WTC11 (cell line): ENCODE data around the gene PRKCG. TPM values are rescaled to one million over a fixed set of nuclear protein-coding genes. Genes with fewer than 3 reads are reported as not detected.

ENCODE experiments used
- CBFB ChIP-seq: sonication (generic); formaldehyde crosslinking; IDR thresholded peaks from 2 replicates; pipeline ENCODE4 v1.8.1; 2022; ENCODE audit warnings: mild to moderate bottlenecking, low read depth, missing genetic modification reagents
- EMX1 ChIP-seq: fragments of 250-450 bp; sonication (Bioruptor Pico); IDR thresholded peaks from 2 replicates; pipeline ENCODE4 v1.8.0; 2021; ENCODE audit warnings: mild to moderate bottlenecking
- ETV6 ChIP-seq: sonication (generic); formaldehyde crosslinking; IDR thresholded peaks from 2 replicates; pipeline ENCODE4 v1.8.1; 2022; ENCODE audit warnings: mild to moderate bottlenecking, missing genetic modification reagents
- FOXJ3 ChIP-seq: sonication (generic); formaldehyde crosslinking; IDR thresholded peaks from 2 replicates; pipeline ENCODE4 v1.9.0; 2021; ENCODE audit warnings: missing genetic modification reagents, mild to moderate bottlenecking, borderline replicate concordance
- GTF2I ChIP-seq: fragments of 250-450 bp; sonication (Bioruptor Pico); conservative IDR thresholded peaks from 2 replicates; pipeline ENCODE4 v1.4.0; 2021; ENCODE audit warnings: mild to moderate bottlenecking
- IRF2 ChIP-seq: sonication (generic); formaldehyde crosslinking; IDR thresholded peaks from 2 replicates; pipeline ENCODE4 v1.8.0; 2022; ENCODE audit warnings: low read depth, missing genetic modification reagents, borderline replicate concordance
- JAZF1 ChIP-seq: fragments of 250-450 bp; sonication (Bioruptor Pico); IDR thresholded peaks from 2 replicates; pipeline ENCODE4 v1.9.0; 2021; ENCODE audit warnings: moderate library complexity, mild to moderate bottlenecking, inconsistent platforms
- KAT7 ChIP-seq: sonication (generic); formaldehyde crosslinking; IDR thresholded peaks from 2 replicates; pipeline ENCODE4 v1.8.1; 2023; ENCODE audit warnings: missing genetic modification reagents, mild to moderate bottlenecking, borderline replicate concordance
- NFE2L1 ChIP-seq: sonication (generic); formaldehyde crosslinking; IDR thresholded peaks from 2 replicates; pipeline ENCODE4 v1.8.1; 2023; ENCODE audit warnings: missing genetic modification reagents
- NFYB ChIP-seq: sonication (generic); formaldehyde crosslinking; conservative IDR thresholded peaks from 2 replicates; pipeline ENCODE4 v1.8.0; 2022; ENCODE audit warnings: low read depth, missing genetic modification reagents
- OVOL2 ChIP-seq: fragments of 250-450 bp; sonication (Bioruptor Pico); IDR thresholded peaks from 2 replicates; pipeline ENCODE4 v1.9.0; 2021; ENCODE audit warnings: mild to moderate bottlenecking, borderline replicate concordance
- TCF7 ChIP-seq: sonication (generic); formaldehyde crosslinking; IDR thresholded peaks from 2 replicates; pipeline ENCODE4 v1.8.0; 2022; ENCODE audit warnings: mild to moderate bottlenecking, low read depth, missing genetic modification reagents, moderate library complexity
- ZNF219 ChIP-seq: sonication (generic); formaldehyde crosslinking; IDR thresholded peaks from 2 replicates; pipeline ENCODE4 v1.8.0; 2023; ENCODE audit warnings: missing genetic modification reagents, mild to moderate bottlenecking, borderline replicate concordance
- ZNF396 ChIP-seq: fragments of 250-450 bp; sonication (Bioruptor Pico); IDR thresholded peaks from 2 replicates; pipeline ENCODE4 v1.8.0; 2021; ENCODE audit warnings: mild to moderate bottlenecking, moderate library complexity, borderline replicate concordance
- ZNF423 ChIP-seq: fragments of 250-450 bp; sonication (Bioruptor Pico); IDR thresholded peaks from 2 replicates; pipeline ENCODE4 v2.1.2; 2022; ENCODE audit warnings: mild to moderate bottlenecking, moderate library complexity
- total RNA-seq: library from RNA; stranded (reverse); gene quantifications from 3 replicates; pipeline ENCODE4 v1.2.3, GENCODE V29; 2021
- TF ChIP-seq, protein P1 (sequence below): sonication (generic); formaldehyde crosslinking; IDR thresholded peaks from 2 replicates; pipeline ENCODE4 v1.8.1; 2022; ENCODE audit warnings: low read depth, mild to moderate bottlenecking, moderate library complexity, missing genetic modification reagents, borderline replicate concordance
- TF ChIP-seq, protein P2 (sequence below): sonication (generic); formaldehyde crosslinking; conservative IDR thresholded peaks from 2 replicates; pipeline ENCODE4 v1.8.1; 2023; ENCODE audit warnings: mild to moderate bottlenecking, low read depth, missing genetic modification reagents, moderate library complexity
- TF ChIP-seq, protein P3 (sequence below): sonication (generic); formaldehyde crosslinking; IDR thresholded peaks from 2 replicates; pipeline ENCODE4 v1.8.1; 2023; ENCODE audit warnings: mild to moderate bottlenecking, missing genetic modification reagents, moderate library complexity
- TF ChIP-seq, protein P4 (sequence below): fragments of 250-450 bp; sonication (Bioruptor Pico); IDR thresholded peaks from 2 replicates; pipeline ENCODE4 v1.9.0; 2021; ENCODE audit warnings: mild to moderate bottlenecking
- TF ChIP-seq, protein P5 (sequence below): sonication (generic); formaldehyde crosslinking; IDR thresholded peaks from 2 replicates; pipeline ENCODE4 v1.8.1; 2023; ENCODE audit warnings: mild to moderate bottlenecking, missing genetic modification reagents
- TF ChIP-seq, protein P6 (sequence below): fragments of 250-450 bp; sonication (Bioruptor Pico); IDR thresholded peaks from 2 replicates; pipeline ENCODE4 v2.1.2; 2022; ENCODE audit warnings: mild to moderate bottlenecking, moderate library complexity
- TF ChIP-seq, protein P7 (sequence below): sonication (generic); formaldehyde crosslinking; IDR thresholded peaks from 2 replicates; pipeline ENCODE4 v1.8.0; 2022; ENCODE audit warnings: mild to moderate bottlenecking, missing genetic modification reagents
- TF ChIP-seq, protein P8 (sequence below): fragments of 250-450 bp; sonication (Bioruptor Pico); IDR thresholded peaks from 2 replicates; pipeline ENCODE4 v1.8.0; 2021; ENCODE audit warnings: mild to moderate bottlenecking
- TF ChIP-seq, protein P9 (sequence below): sonication (generic); formaldehyde crosslinking; IDR thresholded peaks from 2 replicates; pipeline ENCODE4 v1.8.0; 2022; ENCODE audit warnings: mild to moderate bottlenecking, missing genetic modification reagents

PRKCG gene
- total RNA-seq, 1 experiment from 2014 or later: 23.0 TPM

DNA sequence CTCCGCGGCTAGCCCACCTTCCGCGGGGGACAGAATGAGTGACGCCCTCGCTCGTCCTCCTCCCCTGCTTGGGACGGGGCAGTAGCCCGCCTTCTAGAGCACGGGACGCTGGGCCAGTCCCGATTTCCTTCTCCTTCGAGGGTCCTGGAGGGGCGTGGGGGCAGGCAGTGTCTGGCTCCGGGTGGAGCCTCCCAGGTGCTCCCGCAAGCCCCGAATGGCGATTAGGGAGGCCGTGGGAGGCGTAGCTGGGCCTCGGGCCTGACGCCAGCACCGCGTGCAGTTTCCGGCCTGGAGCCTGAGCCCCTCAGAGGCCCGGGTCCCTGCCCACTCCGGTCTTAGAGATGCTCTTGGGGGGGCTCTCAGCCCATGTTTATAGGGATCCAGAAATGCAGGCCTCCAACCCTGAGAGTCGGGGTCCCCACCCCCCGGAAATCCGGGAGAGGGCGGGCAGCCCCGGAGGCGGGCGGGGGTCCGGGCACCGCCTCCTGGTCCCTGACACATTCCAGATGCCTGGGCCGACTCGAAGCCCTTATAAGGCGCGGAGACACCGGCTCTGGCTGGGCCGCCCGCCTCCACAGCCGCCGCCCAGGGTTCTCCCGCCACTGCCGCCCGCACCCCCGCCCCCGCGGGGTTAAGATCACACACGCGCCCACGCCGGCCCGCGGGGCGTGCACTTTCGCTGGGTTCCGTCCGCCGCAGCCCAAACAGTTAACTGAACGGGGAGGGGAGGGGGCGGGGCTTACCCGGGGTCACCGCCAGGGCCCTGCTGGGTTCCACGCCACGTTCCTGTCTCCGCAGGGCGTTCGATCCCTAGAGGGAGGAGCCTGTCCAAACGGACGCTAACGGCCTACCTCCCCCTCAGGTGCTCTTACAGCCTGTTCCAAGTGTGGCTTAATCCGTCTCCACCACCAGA lies 12.8 kb upstream of the PRKCG start (continued):
- TF ChIP-seq TCF7: no peak
- no peak for TF ChIP-seq ZNF423
- TF ChIP-seq, protein P1, sequence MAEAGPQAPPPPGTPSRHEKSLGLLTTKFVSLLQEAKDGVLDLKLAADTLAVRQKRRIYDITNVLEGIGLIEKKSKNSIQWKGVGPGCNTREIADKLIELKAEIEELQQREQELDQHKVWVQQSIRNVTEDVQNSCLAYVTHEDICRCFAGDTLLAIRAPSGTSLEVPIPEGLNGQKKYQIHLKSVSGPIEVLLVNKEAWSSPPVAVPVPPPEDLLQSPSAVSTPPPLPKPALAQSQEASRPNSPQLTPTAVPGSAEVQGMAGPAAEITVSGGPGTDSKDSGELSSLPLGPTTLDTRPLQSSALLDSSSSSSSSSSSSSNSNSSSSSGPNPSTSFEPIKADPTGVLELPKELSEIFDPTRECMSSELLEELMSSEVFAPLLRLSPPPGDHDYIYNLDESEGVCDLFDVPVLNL (CRISPR knock-in tag): no peak
- no peak for TF ChIP-seq JAZF1
- TF ChIP-seq, protein P2, sequence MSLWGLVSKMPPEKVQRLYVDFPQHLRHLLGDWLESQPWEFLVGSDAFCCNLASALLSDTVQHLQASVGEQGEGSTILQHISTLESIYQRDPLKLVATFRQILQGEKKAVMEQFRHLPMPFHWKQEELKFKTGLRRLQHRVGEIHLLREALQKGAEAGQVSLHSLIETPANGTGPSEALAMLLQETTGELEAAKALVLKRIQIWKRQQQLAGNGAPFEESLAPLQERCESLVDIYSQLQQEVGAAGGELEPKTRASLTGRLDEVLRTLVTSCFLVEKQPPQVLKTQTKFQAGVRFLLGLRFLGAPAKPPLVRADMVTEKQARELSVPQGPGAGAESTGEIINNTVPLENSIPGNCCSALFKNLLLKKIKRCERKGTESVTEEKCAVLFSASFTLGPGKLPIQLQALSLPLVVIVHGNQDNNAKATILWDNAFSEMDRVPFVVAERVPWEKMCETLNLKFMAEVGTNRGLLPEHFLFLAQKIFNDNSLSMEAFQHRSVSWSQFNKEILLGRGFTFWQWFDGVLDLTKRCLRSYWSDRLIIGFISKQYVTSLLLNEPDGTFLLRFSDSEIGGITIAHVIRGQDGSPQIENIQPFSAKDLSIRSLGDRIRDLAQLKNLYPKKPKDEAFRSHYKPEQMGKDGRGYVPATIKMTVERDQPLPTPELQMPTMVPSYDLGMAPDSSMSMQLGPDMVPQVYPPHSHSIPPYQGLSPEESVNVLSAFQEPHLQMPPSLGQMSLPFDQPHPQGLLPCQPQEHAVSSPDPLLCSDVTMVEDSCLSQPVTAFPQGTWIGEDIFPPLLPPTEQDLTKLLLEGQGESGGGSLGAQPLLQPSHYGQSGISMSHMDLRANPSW (CRISPR knock-in tag): no peak
- no peak for TF ChIP-seq NFE2L1
- TF ChIP-seq ZNF219: 0 out of 2 replicates have a peak, but pooled peaks have one; percentile 17
- TF ChIP-seq IRF2 (CRISPR knock-in tag): no peak
- no peak for TF ChIP-seq GTF2I
- TF ChIP-seq, protein P3, sequence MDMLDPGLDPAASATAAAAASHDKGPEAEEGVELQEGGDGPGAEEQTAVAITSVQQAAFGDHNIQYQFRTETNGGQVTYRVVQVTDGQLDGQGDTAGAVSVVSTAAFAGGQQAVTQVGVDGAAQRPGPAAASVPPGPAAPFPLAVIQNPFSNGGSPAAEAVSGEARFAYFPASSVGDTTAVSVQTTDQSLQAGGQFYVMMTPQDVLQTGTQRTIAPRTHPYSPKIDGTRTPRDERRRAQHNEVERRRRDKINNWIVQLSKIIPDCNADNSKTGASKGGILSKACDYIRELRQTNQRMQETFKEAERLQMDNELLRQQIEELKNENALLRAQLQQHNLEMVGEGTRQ (CRISPR knock-in tag): no peak
- TF ChIP-seq, protein P4, sequence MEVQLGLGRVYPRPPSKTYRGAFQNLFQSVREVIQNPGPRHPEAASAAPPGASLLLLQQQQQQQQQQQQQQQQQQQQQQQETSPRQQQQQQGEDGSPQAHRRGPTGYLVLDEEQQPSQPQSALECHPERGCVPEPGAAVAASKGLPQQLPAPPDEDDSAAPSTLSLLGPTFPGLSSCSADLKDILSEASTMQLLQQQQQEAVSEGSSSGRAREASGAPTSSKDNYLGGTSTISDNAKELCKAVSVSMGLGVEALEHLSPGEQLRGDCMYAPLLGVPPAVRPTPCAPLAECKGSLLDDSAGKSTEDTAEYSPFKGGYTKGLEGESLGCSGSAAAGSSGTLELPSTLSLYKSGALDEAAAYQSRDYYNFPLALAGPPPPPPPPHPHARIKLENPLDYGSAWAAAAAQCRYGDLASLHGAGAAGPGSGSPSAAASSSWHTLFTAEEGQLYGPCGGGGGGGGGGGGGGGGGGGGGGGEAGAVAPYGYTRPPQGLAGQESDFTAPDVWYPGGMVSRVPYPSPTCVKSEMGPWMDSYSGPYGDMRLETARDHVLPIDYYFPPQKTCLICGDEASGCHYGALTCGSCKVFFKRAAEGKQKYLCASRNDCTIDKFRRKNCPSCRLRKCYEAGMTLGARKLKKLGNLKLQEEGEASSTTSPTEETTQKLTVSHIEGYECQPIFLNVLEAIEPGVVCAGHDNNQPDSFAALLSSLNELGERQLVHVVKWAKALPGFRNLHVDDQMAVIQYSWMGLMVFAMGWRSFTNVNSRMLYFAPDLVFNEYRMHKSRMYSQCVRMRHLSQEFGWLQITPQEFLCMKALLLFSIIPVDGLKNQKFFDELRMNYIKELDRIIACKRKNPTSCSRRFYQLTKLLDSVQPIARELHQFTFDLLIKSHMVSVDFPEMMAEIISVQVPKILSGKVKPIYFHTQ (CRISPR knock-in tag): peak; percentile 46; the same call in 1 of the 2 replicates
- TF ChIP-seq NFYB: no peak; the same call in 1 of the 2 replicates
- TF ChIP-seq EMX1: no peak
- TF ChIP-seq, protein P5, sequence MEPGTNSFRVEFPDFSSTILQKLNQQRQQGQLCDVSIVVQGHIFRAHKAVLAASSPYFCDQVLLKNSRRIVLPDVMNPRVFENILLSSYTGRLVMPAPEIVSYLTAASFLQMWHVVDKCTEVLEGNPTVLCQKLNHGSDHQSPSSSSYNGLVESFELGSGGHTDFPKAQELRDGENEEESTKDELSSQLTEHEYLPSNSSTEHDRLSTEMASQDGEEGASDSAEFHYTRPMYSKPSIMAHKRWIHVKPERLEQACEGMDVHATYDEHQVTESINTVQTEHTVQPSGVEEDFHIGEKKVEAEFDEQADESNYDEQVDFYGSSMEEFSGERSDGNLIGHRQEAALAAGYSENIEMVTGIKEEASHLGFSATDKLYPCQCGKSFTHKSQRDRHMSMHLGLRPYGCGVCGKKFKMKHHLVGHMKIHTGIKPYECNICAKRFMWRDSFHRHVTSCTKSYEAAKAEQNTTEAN (CRISPR knock-in tag): no peak
- TF ChIP-seq, protein P6, sequence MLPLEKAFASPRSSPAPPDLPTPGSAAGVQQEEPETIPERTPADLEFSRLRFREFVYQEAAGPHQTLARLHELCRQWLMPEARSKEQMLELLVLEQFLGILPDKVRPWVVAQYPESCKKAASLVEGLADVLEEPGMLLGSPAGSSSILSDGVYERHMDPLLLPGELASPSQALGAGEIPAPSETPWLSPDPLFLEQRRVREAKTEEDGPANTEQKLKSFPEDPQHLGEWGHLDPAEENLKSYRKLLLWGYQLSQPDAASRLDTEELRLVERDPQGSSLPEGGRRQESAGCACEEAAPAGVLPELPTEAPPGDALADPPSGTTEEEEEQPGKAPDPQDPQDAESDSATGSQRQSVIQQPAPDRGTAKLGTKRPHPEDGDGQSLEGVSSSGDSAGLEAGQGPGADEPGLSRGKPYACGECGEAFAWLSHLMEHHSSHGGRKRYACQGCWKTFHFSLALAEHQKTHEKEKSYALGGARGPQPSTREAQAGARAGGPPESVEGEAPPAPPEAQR: no peak
- TF ChIP-seq, protein P7, sequence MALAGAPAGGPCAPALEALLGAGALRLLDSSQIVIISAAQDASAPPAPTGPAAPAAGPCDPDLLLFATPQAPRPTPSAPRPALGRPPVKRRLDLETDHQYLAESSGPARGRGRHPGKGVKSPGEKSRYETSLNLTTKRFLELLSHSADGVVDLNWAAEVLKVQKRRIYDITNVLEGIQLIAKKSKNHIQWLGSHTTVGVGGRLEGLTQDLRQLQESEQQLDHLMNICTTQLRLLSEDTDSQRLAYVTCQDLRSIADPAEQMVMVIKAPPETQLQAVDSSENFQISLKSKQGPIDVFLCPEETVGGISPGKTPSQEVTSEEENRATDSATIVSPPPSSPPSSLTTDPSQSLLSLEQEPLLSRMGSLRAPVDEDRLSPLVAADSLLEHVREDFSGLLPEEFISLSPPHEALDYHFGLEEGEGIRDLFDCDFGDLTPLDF (CRISPR knock-in tag): no peak
- TF ChIP-seq ETV6 (CRISPR knock-in tag): peak; percentile 8; the same call in 1 of the 2 replicates
- TF ChIP-seq CBFB: no peak
- TF ChIP-seq KAT7 (CRISPR knock-in tag): no peak
- TF ChIP-seq OVOL2 (CRISPR knock-in tag): no peak
- no peak for TF ChIP-seq ZNF396 (CRISPR knock-in tag)
- TF ChIP-seq, protein P8, sequence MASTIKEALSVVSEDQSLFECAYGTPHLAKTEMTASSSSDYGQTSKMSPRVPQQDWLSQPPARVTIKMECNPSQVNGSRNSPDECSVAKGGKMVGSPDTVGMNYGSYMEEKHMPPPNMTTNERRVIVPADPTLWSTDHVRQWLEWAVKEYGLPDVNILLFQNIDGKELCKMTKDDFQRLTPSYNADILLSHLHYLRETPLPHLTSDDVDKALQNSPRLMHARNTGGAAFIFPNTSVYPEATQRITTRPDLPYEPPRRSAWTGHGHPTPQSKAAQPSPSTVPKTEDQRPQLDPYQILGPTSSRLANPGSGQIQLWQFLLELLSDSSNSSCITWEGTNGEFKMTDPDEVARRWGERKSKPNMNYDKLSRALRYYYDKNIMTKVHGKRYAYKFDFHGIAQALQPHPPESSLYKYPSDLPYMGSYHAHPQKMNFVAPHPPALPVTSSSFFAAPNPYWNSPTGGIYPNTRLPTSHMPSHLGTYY: no peak
- TF ChIP-seq, protein P9, sequence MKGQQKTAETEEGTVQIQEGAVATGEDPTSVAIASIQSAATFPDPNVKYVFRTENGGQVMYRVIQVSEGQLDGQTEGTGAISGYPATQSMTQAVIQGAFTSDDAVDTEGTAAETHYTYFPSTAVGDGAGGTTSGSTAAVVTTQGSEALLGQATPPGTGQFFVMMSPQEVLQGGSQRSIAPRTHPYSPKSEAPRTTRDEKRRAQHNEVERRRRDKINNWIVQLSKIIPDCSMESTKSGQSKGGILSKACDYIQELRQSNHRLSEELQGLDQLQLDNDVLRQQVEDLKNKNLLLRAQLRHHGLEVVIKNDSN (CRISPR knock-in tag): 0 out of 2 replicates have a peak, but pooled peaks have one; percentile 25
- TF ChIP-seq FOXJ3 (CRISPR knock-in tag): no peak
